Epidermal melanocyte (primary cell): ENCODE measurements around the gene CCDC88C.

Source experiments
- DNase-seq: peaks from one replicate; pipeline ENCODE4 v3.0.0; 2011; ENCODE audit warnings: low spot score; ENCODE audit not compliant: insufficient read length

Gene CCDC88C

GRCh38 chr14:91329486-91330014 is 88.1 kb downstream of the CCDC88C start:
- no peak for DNase-seq

- DNase-seq = no peak
Observed at GRCh38 chr14:91328313-91329050, 89.1 kb downstream of the CCDC88C start.

- no peak for DNase-seq
Observed at GRCh38 chr14:91327661-91328312, 89.8 kb downstream of the CCDC88C start.

GRCh38 chr14:91327250-91327595 is 90.4 kb downstream of the CCDC88C start:
- DNase-seq = no peak

GRCh38 chr14:91326514-91327249 is 90.9 kb downstream of the CCDC88C start:
- no peak for DNase-seq

GRCh38 chr14:91324606-91325575 is 92.7 kb downstream of the CCDC88C start:
- no peak for DNase-seq

GRCh38 chr14:91323671-91324605 is 93.7 kb downstream of the CCDC88C start:
- peak; percentile 43 for DNase-seq

GRCh38 chr14:91323031-91323430 is 94.6 kb downstream of the CCDC88C start:
- DNase-seq = no peak

- no peak for DNase-seq
Observed at GRCh38 chr14:91322623-91323022, 95.0 kb downstream of the CCDC88C start.

GRCh38 chr14:91321131-91321530 is 96.5 kb downstream of the CCDC88C start:
- no peak for DNase-seq

GRCh38 chr14:91320266-91320665 is 97.4 kb downstream of the CCDC88C start:
- DNase-seq = no peak

- DNase-seq = no peak
Observed at GRCh38 chr14:91318911-91319310, 98.7 kb downstream of the CCDC88C start.

GRCh38 chr14:91317381-91318308 is 100.0 kb downstream of the CCDC88C start:
- DNase-seq = no peak

- no peak for DNase-seq
Observed at GRCh38 chr14:91316761-91317160, 100.9 kb downstream of the CCDC88C start.

- DNase-seq = no peak
Observed at GRCh38 chr14:91315844-91316267, 101.8 kb downstream of the CCDC88C start.

GRCh38 chr14:91313852-91314251 is 103.8 kb downstream of the CCDC88C start:
- DNase-seq = no peak

- no peak for DNase-seq
Observed at GRCh38 chr14:91313154-91313850, 104.3 kb downstream of the CCDC88C start.

GRCh38 chr14:91311284-91311662 is 106.3 kb downstream of the CCDC88C start:
- no peak for DNase-seq
